Neural progenitor cell (in vitro differentiated cells): ENCODE measurements around the gene C4orf51.

ENCODE experiments used
- EZH2 ChIP-seq: fragments of 200-600 bp; sonication (generic); IDR thresholded peaks from 2 replicates; pipeline ENCODE4 v1.6.1; 2017; ENCODE audit warnings: antibody characterized with exemption, mild to moderate bottlenecking, moderate library complexity
- EZH2phosphoT487 ChIP-seq: fragments of 200-600 bp; sonication (generic); IDR thresholded peaks from 2 replicates; pipeline ENCODE4 v1.6.1; 2017; ENCODE audit warnings: antibody characterized with exemption
- TF ChIP-seq, protein P1 (sequence below): fragments of 200-600 bp; sonication (generic); IDR thresholded peaks from 2 replicates; pipeline ENCODE4 v1.5.1; 2017; ENCODE audit warnings: antibody characterized with exemption, mild to moderate bottlenecking

- TF ChIP-seq, protein P1, sequence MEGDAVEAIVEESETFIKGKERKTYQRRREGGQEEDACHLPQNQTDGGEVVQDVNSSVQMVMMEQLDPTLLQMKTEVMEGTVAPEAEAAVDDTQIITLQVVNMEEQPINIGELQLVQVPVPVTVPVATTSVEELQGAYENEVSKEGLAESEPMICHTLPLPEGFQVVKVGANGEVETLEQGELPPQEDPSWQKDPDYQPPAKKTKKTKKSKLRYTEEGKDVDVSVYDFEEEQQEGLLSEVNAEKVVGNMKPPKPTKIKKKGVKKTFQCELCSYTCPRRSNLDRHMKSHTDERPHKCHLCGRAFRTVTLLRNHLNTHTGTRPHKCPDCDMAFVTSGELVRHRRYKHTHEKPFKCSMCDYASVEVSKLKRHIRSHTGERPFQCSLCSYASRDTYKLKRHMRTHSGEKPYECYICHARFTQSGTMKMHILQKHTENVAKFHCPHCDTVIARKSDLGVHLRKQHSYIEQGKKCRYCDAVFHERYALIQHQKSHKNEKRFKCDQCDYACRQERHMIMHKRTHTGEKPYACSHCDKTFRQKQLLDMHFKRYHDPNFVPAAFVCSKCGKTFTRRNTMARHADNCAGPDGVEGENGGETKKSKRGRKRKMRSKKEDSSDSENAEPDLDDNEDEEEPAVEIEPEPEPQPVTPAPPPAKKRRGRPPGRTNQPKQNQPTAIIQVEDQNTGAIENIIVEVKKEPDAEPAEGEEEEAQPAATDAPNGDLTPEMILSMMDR: no peak
- TF ChIP-seq EZH2 (no peak), EZH2phosphoT487 (no peak)
Measured at GRCh38 chr4:145756244-145756643, 76.3 kb downstream of the C4orf51 start.
